Pancreas (tissue), 10 donors: ENCODE results near the gene LYAR. TPM values are rescaled to one million over a fixed set of nuclear protein-coding genes. Genes with fewer than 3 reads are reported as not detected.

Source experiments
- ATAC-seq, 4 donors: fragments of 200-7000 bp; cut with Tn5 transposase; one replicate each; pipeline versions ENCODE4 v1.8.0 to v1.9.1; 2020; ENCODE audit warnings: mild to moderate bottlenecking in 4 of 4, moderate library complexity in 4 of 4
- DNase-seq, 6 donors: peaks; one replicate each; pipeline ENCODE4 v3.0.0-alpha.2; 2020
- FAIRE-seq: peaks from 2 replicates; lab custom pipeline; 2012; peaks lifted over from hg19 to GRCh38; lab: Jason Lieb, UNC
- H3K27ac ChIP-seq, 4 donors: fragments of 200-600 bp; sonication (generic); 1 replicate in 3 of 4; 2 replicates in 1 of 4; pipeline versions ENCODE4 v1.5.0 to v1.8.0; 2020
- H3K27me3 ChIP-seq, 4 donors: fragments of 200-600 bp; one replicate each; pipeline ENCODE4 v1.8.0; 2021
- H3K36me3 ChIP-seq, 3 donors: fragments of 200-600 bp; sonication (generic) in 1 of 3; one replicate each; pipeline versions ENCODE4 v1.5.0 to v1.8.0; 2020 to 2021
- H3K4me1 ChIP-seq, 3 donors: fragments of 200-600 bp; one replicate each; pipeline ENCODE4 v1.8.0; 2021
- H3K4me3 ChIP-seq, 4 donors: fragments of 200-600 bp; sonication (generic) in 2 of 4; one replicate each; pipeline versions ENCODE4 v1.5.0 to v1.8.0; 2020 to 2021
- H3K9me3 ChIP-seq, 4 donors: fragments of 200-600 bp; one replicate each; pipeline ENCODE4 v1.8.0; 2021
- CTCF ChIP-seq, 4 donors: fragments of 200-600 bp; sonication (generic) in 3 of 4; IDR thresholded peaks; one replicate each; pipeline versions ENCODE4 v1.5.0 to v1.8.0; 2021; ENCODE audit warnings: antibody characterized with exemption in 4 of 4
- WGBS, 2 donors: extraction: QIAGEN DNeasy Blood & Tissue Kit; methylation state at CpG; one replicate each; pipeline ENCODE4 v1.1.7; 2013; 5-methylcytosine and 5-hydroxymethylcytosine counted together
- intact Hi-C, 3 donors: fragments of 100-400 bp; cut with DNase I; formaldehyde crosslinking; loops; one replicate each; pipeline versions ENCODE4 v1.11.1 to v1.14.2; 2022
- polyA plus RNA-seq, 2 donors: library from polyadenylated mRNA; stranded (reverse); fragments of 200-250 nt; gene quantifications; one replicate each; pipeline ENCODE4 v1.2.3, GENCODE V29; 2013
- total RNA-seq, 6 donors: library from RNA; stranded (reverse); fragmentation: NEBNext Ultra II Directional in 4 of 6; extraction: Animal tissue kit (Norgen Biotek cat#: 25700) in 4 of 6; gene quantifications; one replicate each; pipeline versions ENCODE4 v1.2.1 to v1.2.4, GENCODE V29; 2021 to 2023
- donor health status: healthy with polysubstance abuse.
- donor health status: DM: no; HTN: no; CAD: no; lungs with moderate emphysema.
- donor health status: DM: no; HTN: no; CAD: no.
- donor health status: control.
- donor health status: control.
- donor health status: Bipolar disorder and iron deficiency.
- donor health status: DM: yes; HTN: yes; CAD: no.
- donor health status: DM: no; HTN: no; CAD: no.
- donor health status: DM: no; HTN: no; CAD: no.
- donor health status: DM: yes; HTN: yes; CAD: no.

Gene LYAR
- total and polyA plus RNA-seq, 8 donors, result 1.5 to 6.6 (median 4.1) TPM

- no peak for DNase-seq
- Histone ChIP-seq H3K27me3 (no peaks in the 10 kb centered on the region), H3K27ac (no peak overlapping the region), H3K9me3 (no peaks in the 10 kb centered on the region), H3K4me3 (no peak overlapping the region), H3K36me3 (peaks cover 0 to 43% (median 12%) of the 10 kb centered on the region in 3 donors), H3K4me1 (no peaks in the 10 kb centered on the region)
- no peak for TF ChIP-seq CTCF (IDR thresholded peaks at IDR 0.05)
- no peak for FAIRE-seq
- WGBS, 2 donors, result 90 to 94% methylated on average over 13 of the region's 13 CpGs
- ATAC-seq, result no peak
- intact Hi-C loops, result no loop called here
These were observed 26.2 kb upstream of the LYAR start for GRCh38 chr4:4316150-4316495.

GRCh38 chr4:4315461-4316149 is 25.7 kb upstream of the LYAR start:
- no peak overlapping the region for H3K4me3 ChIP-seq
- H3K36me3 ChIP-seq, result peaks cover 0 to 38% (median 12%) of the 10 kb centered on the region in 3 donors
- no peaks in the 10 kb centered on the region for H3K4me1 ChIP-seq
- intact Hi-C loops, result no loop called here
- H3K27ac ChIP-seq, result no peak overlapping the region
- 82 to 87% methylated on average over 12 of the region's 12 CpGs for WGBS, 2 donors
- no peak for FAIRE-seq
- ATAC-seq, result no peak
- TF ChIP-seq CTCF (IDR thresholded peaks at IDR 0.05), result no peak
- H3K27me3 ChIP-seq, result no peaks in the 10 kb centered on the region
- no peak for DNase-seq
- no peaks in the 10 kb centered on the region for H3K9me3 ChIP-seq

DNA sequence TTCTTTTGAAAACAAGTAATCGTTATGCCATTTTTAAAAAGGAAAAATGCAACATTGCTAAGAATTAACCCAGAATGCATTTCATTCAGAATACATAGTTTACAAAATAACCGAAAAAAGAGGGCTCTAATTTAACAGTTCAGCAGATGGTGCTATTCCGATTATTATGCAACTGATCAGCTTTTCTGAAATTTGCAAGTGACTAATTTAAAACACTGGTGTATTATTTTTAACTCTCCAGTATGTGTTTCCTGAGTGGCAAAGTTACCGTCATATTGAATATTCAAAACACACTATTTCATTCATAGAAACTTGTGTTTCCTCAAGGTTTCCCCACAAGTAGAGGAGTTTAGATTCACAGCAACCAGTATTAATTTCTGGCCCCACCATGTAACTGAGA is 21.2 kb upstream of the LYAR start:
- ATAC-seq, result no peak
- Histone ChIP-seq H3K36me3 (peaks cover 0 to 34% (median 8%) of the 10 kb centered on the region in 3 donors), H3K27ac (no peak overlapping the region), H3K4me1 (no peaks in the 10 kb centered on the region), H3K4me3 (no peak overlapping the region), H3K27me3 (no peaks in the 10 kb centered on the region), H3K9me3 (no peaks in the 10 kb centered on the region)
- no peak for FAIRE-seq
- 89 to 92% methylated on average over 4 of the region's 4 CpGs for WGBS, 2 donors
- intact Hi-C loops, result no loop called here
- no peak for TF ChIP-seq CTCF (IDR thresholded peaks at IDR 0.05)
- no peak for DNase-seq

- intact Hi-C loops, result no loop called here
- FAIRE-seq, result no peak
- 94 to 96% methylated on average over 9 of the region's 9 CpGs for WGBS, 2 donors
These were observed 19.0 kb upstream of the LYAR start for GRCh38 chr4:4308800-4309441.

More at GRCh38 chr4:4308800-4309441, 19.0 kb upstream of the LYAR start:
- Histone ChIP-seq H3K9me3 (no peaks in the 10 kb centered on the region), H3K4me1 (no peaks in the 10 kb centered on the region), H3K27ac (no peak overlapping the region), H3K27me3 (no peaks in the 10 kb centered on the region), H3K4me3 (no peak overlapping the region), H3K36me3 (peaks cover 0 to 11% (median 6%) of the 10 kb centered on the region in 3 donors)
- DNase-seq, result no peak
- no peak for ATAC-seq
- no peak for TF ChIP-seq CTCF (IDR thresholded peaks at IDR 0.05)
